Thyroid gland (tissue), 4 donors: Measurements from ENCODE around the gene ZFC3H1. TPM values are rescaled to one million over a fixed set of nuclear protein-coding genes. Genes with fewer than 3 reads are reported as not detected.

Experiments used
- DNase-seq, 2 donors: peaks; one replicate each; pipeline ENCODE4 v3.0.0-alpha.2; 2019
- H3K27ac ChIP-seq, 3 donors: fragments of 200-600 bp; sonication (generic); 1 replicate in 2 of 3; 2 replicates in 1 of 3; pipeline ENCODE4 v1.5.1; 2016 to 2019; ENCODE audit warnings: mild to moderate bottlenecking in 1 of 3, moderate library complexity in 1 of 3
- H3K27me3 ChIP-seq: fragments of 200-600 bp; sonication (generic); one replicate; pipeline ENCODE4 v1.5.1; 2019
- H3K36me3 ChIP-seq, 2 donors: fragments of 200-600 bp; sonication (generic); one replicate each; pipeline ENCODE4 v1.5.1; 2016 to 2019
- H3K4me1 ChIP-seq, 2 donors: fragments of 200-600 bp; sonication (generic); one replicate each; pipeline ENCODE4 v1.5.1; 2017 to 2019
- H3K4me3 ChIP-seq, 3 donors: fragments of 200-600 bp; sonication (generic); replicated peaks in 1 of 3; 1 replicate in 2 of 3; 2 replicates in 1 of 3; pipeline ENCODE4 v1.5.1; 2016; ENCODE audit warnings: mild to moderate bottlenecking in 1 of 3
- H3K9me3 ChIP-seq: fragments of 200-600 bp; sonication (generic); one replicate; pipeline ENCODE4 v1.5.1; 2017
- POLR2A ChIP-seq, 2 donors: fragments of 450-650 bp; IDR thresholded peaks; one replicate each; pipeline ENCODE4 v1.6.1; 2017; ENCODE audit warnings: antibody characterized with exemption in 2 of 2, mild to moderate bottlenecking in 2 of 2, moderate library complexity in 1 of 2
- WGBS, 2 donors: methylation state at CpG; one replicate each; pipeline ENCODE4 v1.1.5; 2017; 5-methylcytosine and 5-hydroxymethylcytosine counted together
- intact Hi-C: fragments of 100-400 bp; cut with DNase I; formaldehyde crosslinking; loops from one replicate; pipeline ENCODE4 v1.15.1; 2023
- total RNA-seq, 4 donors: library from RNA; depleted of rRNA; stranded (reverse); fragments of >200 nt; gene quantifications; one replicate each; pipeline ENCODE4 v1.2.3, GENCODE V29; 2016
- TF ChIP-seq, protein P1 (sequence below), 6 experiments: fragments of 200-600 bp in 3 of 6; fragments of 450-650 bp in 3 of 6; sonication (generic) in 3 of 6; IDR thresholded peaks; one replicate each; pipeline ENCODE4 v1.5.1; 2016 to 2019; ENCODE audit warnings: antibody characterized with exemption in 6 of 6, mild to moderate bottlenecking in 2 of 6, inconsistent platforms in 1 of 6, moderate library complexity in 1 of 6

ZFC3H1 gene
- total RNA-seq, 4 donors from 2014 or later = 45.2 to 62.4 (median 50.0) TPM

DNA sequence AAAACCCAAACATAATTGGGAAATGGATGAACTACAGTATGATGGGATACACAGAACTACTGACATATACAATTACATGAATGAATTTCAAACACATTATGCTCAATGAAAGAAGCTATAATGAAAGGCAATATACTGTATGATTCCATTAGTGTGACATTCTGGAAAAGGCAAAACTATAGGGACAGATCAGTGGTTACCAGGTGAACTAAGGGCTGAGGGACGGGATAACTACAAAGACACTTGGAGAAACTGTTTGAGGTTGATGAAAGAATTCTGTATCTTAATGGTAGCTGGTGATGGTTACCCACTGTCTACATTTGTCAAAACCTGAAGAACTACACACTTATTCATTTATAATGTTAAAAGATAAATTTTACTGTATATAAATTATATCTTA, 7.7 kb downstream of the ZFC3H1 start:
- intact Hi-C loops = no loop called here
- WGBS, 2 donors = 98 to 100% methylated on average over 1 of the region's 1 CpG
- H3K36me3 ChIP-seq = peaks cover 6 to 34% of the 10 kb centered on the region in 2 donors

DNA sequence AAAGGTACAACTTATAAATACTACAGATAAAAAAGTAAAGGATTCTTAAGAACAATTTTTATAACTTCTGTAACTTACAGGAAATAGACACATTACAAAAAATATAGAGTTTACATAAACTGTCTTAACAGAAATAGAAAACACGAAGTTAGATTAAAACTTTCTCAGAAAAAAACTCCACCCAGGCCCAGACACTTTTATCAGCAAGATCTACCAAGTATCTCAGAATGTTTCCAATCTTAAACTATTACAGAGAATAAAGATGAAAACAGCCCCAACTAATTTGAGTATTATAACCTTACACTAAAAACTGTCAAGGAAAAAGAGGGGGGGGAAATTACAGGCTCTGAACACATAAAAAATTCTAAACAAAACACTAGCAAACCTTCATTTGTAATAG, 8.2 kb downstream of the ZFC3H1 start:
- Histone ChIP-seq H3K9me3 (no peaks in the 10 kb centered on the region), H3K27ac (no peak overlapping the region), H3K4me3 (no peak overlapping the region), H3K4me1 (peaks cover 5 to 11% of the 10 kb centered on the region in 2 donors), H3K36me3 (peaks cover 6 to 34% of the 10 kb centered on the region in 2 donors), H3K27me3 (no peaks in the 10 kb centered on the region)
- 67 to 80% methylated on average over 1 of the region's 1 CpG for WGBS, 2 donors
- DNase-seq = no peak
- intact Hi-C loops = no loop called here
- no peak for TF ChIP-seq POLR2A (IDR thresholded peaks at IDR 0.05)
- TF ChIP-seq, protein P1, sequence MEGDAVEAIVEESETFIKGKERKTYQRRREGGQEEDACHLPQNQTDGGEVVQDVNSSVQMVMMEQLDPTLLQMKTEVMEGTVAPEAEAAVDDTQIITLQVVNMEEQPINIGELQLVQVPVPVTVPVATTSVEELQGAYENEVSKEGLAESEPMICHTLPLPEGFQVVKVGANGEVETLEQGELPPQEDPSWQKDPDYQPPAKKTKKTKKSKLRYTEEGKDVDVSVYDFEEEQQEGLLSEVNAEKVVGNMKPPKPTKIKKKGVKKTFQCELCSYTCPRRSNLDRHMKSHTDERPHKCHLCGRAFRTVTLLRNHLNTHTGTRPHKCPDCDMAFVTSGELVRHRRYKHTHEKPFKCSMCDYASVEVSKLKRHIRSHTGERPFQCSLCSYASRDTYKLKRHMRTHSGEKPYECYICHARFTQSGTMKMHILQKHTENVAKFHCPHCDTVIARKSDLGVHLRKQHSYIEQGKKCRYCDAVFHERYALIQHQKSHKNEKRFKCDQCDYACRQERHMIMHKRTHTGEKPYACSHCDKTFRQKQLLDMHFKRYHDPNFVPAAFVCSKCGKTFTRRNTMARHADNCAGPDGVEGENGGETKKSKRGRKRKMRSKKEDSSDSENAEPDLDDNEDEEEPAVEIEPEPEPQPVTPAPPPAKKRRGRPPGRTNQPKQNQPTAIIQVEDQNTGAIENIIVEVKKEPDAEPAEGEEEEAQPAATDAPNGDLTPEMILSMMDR (IDR thresholded peaks at IDR 0.05) = no peak

More for the DNA sequence above, 7.7 kb downstream of the ZFC3H1 start:
- TF ChIP-seq POLR2A (IDR thresholded peaks at IDR 0.05) = no peak
- TF ChIP-seq, protein P1 (IDR thresholded peaks at IDR 0.05) = no peak
- no peak for DNase-seq
- Histone ChIP-seq H3K4me3 (no peak overlapping the region), H3K27me3 (no peaks in the 10 kb centered on the region), H3K9me3 (no peaks in the 10 kb centered on the region), H3K27ac (no peak overlapping the region), H3K4me1 (peaks cover 8 to 15% of the 10 kb centered on the region in 2 donors)

- Histone ChIP-seq H3K27me3 (no peaks in the 10 kb centered on the region), H3K4me1 (peaks cover 5% of the 10 kb centered on the region in 2 donors), H3K9me3 (no peaks in the 10 kb centered on the region), H3K27ac (no peak overlapping the region), H3K4me3 (no peak overlapping the region), H3K36me3 (peaks cover 0 to 29% of the 10 kb centered on the region in 2 donors)
- no peak for DNase-seq
- TF ChIP-seq, protein P1 (IDR thresholded peaks at IDR 0.05) = no peak
- TF ChIP-seq POLR2A (IDR thresholded peaks at IDR 0.05) = no peak
- WGBS, 2 donors = 67 to 82% methylated on average over 3 of the region's 3 CpGs
- intact Hi-C loops = no loop called here
Observed at GRCh38 chr12:71654200-71654599, 9.4 kb downstream of the ZFC3H1 start.

DNA sequence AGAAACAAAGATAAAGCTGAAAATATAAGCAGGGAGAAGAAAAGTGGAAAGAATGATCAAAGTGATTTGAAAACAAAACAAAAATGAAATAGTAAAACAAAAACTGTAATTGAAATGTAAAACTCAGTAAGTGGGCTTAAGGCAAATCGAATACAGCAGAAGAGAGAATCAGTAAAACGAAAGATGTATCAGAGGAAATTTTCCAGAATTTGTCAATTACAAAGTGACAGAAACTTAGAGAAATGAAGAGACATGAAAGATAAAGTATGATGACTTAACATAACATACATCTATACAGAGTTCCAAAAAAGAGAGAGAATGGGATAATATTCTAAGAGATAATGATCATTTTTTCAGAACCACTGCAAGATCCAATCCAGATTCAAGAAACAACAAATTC, 10.5 kb downstream of the ZFC3H1 start:
- intact Hi-C loops = no loop called here
- Histone ChIP-seq H3K4me1 (peaks cover 5% of the 10 kb centered on the region in 2 donors), H3K4me3 (no peak overlapping the region), H3K27me3 (no peaks in the 10 kb centered on the region), H3K9me3 (no peaks in the 10 kb centered on the region), H3K27ac (no peak overlapping the region), H3K36me3 (peaks cover 0 to 20% of the 10 kb centered on the region in 2 donors)
- no peak for TF ChIP-seq POLR2A (IDR thresholded peaks at IDR 0.05)
- TF ChIP-seq, protein P1 (IDR thresholded peaks at IDR 0.05) = no peak
- DNase-seq = no peak
- WGBS, 2 donors = 96 to 98% methylated on average over 2 of the region's 2 CpGs

GRCh38 chr12:71652656-71653055, 11.0 kb downstream of the ZFC3H1 start:
- Histone ChIP-seq H3K9me3 (no peaks in the 10 kb centered on the region), H3K4me1 (peaks cover 5% of the 10 kb centered on the region in 2 donors), H3K27ac (no peak overlapping the region), H3K4me3 (no peak overlapping the region), H3K27me3 (no peaks in the 10 kb centered on the region), H3K36me3 (peaks cover 0 to 16% of the 10 kb centered on the region in 2 donors)
- TF ChIP-seq, protein P1 (IDR thresholded peaks at IDR 0.05) = no peak
- TF ChIP-seq POLR2A (IDR thresholded peaks at IDR 0.05) = no peak
- intact Hi-C loops = no loop called here
- DNase-seq = no peak
- WGBS, 2 donors = 88 to 93% methylated on average over 1 of the region's 1 CpG
